ENCODE measurements around the gene MEX3A.
"Not testable (repeated sequence)": the region's sequence is repeated elsewhere in the genome, so short reads cannot be mapped to it uniquely, and the experiment has no call there.

The MEX3A gene

DNA sequence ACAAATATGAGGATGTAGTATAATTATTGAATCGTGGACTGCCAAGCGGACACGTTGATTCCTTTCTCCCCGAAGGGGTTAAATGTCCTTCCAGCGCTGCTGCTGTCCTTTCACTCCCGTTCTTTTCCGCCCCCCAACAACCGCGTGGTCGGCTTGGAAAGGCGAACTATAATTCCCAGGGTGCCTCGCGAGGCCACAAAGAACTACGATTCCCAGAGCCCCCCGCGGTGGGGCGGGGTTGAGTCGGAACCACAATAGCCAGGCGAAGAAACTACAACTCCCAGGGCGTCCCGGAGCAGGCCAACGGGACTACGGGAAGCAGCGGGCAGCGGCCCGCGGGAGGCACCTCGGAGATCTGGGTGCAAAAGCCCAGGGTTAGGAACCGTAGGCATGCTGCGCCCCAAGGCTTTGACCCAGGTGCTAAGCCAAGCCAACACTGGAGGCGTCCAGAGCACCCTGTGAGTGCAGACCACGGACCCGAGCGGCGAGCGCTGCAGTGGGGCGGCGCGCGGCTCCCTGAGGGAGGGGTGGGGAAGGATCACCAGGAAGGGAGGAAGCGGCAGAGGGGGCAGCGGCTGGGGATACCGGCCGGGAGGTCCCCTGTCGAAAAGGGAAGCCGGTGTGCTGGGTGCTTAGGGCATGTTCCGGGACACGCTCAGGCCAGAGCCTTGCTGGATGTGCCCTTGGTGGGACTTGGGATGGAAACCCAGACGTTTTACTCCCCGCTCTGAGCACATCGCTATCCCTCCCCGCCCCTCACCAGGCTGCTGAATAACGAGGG is 27.6 kb downstream of the MEX3A start, which contains the start of gene LAMTOR2:
LAMTOR2 (plus strand) TSS at position 283 of the 781 bp plus-strand sequence; CDS start at position 391, 108 bp downstream.
- DNase-seq, result peak; percentile 84 to 95

DNA sequence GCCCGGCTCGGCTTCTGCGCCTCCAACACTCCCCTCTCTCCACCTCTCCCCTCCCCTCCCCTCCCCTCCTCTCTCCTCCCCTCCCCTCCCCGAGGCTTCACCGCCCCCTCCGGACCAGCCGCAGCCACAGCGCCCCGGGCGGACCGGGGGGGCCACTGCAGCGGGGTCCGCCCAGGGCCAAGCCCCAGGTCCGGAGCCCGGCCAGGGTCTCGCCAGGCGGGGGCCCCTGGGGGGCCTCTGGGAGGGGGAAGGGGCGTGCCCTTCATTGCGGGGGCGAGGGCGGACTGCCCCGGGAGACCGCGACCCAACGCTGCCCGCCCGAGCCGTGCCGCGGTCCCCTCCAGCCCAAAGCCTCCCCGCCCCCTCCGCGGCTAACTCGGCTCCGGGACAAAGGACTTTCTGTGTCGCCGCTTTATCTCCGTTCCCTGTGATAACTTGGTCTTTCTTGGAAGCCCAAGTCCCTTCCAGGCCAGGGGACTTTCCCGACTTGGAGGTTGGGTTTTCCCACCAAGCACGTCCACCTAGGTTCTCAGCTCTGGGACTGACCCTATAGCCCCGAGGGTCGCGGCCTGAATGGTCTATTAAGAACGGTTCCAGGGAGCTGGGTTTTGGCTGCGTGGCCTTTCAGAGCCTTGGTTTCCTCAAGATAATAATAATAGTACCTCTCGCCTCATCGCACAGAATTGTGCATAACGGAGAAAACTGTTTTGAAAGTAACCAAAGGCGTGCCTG is 28.3 kb downstream of the MEX3A start, which contains the start of gene UBQLN4:
UBQLN4 (minus strand) TSS at position 31 of the 732 bp plus-strand sequence. CDS start 97 bp downstream, outside the sequence.
- DNase-seq, result peak; percentile 79 to 81

DNA sequence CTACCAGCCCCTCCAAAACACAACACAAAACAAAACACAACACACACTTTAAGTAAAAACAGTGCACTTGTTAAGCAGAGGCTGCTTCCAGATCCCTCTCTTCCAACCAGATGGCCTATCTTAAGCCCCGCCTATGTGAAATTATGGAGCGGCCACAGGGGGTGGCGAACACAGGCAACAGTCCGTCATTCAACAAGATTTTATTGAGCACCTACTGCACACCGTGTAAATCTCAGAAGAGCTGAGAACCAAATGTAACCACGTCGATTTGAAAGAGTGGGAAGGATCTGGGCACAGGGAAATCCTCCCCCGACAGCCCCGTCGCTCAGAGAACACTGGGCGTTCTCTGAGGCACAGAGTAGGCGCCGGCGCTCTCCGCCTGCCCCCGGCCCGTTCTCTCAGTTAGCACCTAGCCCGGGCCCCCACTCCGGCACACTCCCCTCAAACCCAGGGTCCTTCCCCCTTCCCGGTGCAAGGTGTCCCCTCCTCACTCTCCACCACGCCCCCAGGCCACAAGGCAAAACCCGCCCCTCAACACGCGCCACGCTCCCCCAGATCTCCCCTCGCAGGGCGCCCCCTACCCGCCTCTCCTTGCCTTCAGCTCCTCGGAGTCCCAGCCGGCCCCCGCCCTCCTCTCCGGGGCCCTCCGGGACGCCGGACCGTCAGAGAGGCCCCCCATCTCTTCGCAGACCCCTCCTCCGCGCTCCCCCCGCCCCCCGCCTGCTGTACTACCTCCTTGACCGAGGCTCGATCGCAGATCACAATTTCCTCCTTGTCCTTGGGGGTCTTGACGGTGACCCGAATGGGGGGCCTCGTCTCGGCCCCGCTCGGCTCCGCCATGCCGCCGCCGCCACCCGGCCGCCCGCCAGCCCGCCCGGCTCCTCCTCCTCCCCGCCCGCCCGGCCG is 29.1 kb downstream of the MEX3A start:
- DNase-seq, result peak; percentile 45 to 53

DNA sequence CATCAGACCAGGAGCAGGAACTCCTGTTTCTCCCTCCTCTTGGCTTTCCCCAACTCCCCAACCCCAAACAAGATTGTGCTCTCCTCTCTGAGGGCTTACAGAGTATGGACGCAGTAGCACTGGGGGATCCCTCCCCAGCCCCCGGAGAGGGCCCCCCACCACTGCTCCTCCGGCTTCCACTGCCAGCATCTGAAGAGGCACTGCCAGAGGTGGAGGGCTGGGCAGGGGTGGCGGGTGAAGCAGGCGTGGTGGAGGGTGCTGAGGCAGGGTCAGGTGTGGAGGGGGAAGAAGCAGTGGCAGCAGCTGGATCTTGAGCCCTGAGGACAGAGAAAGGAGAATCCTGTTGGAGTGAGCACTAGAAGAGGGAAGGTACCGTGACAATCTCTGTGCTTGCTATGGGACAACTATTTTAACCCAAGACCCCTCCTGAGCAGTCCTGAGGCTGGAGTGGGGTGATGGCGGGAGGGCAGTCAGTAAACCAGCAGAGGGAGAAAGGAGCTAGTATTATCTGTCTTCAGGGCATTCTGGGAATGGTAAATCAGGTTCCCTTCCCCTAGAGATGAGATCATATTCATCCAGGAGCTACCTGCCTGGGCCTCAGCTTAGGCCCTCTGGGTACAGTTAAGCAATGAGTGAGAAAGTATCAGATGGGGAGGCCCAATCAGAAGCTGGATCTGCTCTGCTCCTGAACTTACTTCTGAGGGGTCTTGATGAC is 31.1 kb downstream of the MEX3A start:
- no peak for DNase-seq

DNA sequence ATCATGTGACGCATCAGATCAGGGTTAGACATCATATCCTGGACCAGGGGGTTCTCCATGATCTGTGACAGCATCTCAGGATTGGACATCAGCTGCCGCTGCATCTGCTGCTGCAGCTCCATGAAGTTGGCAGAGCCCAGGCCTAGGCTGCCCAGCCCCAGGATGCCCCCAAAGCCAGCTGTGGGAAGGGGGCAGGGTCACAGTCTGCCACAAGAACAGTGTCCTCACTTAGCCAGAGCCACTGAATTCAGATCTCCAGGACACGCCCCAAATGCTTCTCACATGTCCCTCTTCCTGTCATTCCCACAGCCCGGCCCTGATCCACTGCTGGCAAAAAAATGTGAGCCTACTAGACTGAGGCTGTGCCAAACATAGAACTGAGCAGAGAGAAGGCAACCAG is 31.9 kb downstream of the MEX3A start:
- no peak for DNase-seq

DNA sequence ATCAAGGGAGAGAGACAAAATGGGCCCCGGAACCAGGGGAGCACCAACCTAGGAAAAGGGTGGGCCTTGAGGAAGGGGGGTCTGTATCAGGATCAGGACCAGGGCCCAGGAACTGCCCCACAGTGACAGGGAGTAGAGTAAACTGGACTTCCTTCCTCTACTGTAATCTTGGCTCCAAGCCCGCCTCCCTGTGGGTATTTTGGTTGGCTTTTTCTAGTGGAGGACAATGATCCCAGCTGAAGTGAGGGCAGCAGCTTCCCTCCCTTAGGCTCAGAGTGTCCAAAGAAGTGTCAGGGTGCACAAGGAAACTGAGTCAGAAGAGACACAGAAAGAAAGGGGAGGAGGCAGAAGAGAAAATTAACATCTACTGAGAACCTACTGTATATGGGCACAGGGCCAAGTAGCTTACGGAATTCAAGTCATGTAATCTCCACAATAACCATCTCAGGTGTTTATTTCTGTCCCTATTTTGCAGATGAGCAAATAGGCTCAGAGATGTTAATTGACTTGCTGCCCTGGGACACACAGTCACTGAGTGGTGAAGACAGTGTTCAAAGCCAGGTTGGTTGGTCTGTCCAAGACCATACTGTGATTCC is 33.5 kb downstream of the MEX3A start:
- no peak for DNase-seq

DNA sequence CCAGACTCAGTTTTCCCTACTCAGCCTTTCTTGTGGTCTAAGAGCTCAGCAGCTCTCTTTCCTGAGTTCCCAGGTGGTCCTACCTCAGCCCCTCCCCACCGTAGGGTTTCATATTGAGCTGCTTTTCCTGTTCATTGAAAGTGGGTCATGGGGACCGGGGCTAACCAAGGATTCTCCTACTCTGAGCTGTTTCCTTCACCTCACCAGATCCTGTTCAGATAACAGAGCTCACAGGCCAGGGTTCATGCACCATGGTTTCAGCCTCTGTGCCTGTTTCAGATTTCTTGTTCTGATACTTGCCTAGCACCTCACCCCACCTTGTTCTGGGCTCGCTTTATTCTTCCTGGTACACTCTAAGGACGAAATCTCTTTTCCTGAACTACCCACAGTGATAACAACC is 37.2 kb downstream of the MEX3A start:
- DNase-seq, result no peak

DNA sequence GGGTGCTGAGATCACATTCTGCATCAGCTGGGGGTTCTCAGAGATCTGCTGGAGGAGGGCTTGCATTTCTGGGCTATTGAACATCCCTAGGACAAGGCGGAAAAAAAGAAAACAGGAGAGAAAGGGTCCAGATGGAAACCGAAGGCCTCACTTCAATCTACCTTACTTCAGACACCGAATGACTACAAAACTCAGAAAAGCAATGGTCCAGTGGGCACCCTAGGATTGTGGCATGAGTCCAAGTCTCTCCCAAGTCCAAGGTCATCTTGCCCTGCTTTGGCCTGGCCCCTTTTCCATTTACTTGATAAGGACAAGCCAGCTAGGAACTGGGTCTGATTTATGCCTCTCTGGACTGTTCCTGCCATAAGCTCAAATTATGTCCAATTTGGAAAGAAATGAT is 39.4 kb downstream of the MEX3A start:
- DNase-seq, result no peak

DNA sequence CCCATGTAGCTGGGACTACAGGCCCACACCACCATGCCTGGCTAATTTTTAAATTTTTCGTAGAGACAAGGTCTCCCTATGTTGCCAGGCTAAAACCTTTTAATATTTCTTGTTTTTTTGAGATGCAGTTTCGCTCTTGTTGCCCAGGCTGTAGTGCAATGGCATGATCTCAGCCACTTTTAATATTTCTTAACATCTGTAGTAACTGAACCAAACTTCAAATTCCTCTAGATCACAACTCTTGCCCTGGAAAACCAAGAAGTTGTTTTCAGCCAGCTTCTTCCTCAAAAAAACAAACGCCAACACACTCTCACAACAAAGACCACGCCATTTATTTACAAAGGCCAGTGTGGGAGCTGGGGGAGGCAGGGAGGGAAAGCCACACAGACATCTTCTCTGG is 47.3 kb downstream of the MEX3A start:
- DNase-seq, result not testable (repeated sequence)

DNA sequence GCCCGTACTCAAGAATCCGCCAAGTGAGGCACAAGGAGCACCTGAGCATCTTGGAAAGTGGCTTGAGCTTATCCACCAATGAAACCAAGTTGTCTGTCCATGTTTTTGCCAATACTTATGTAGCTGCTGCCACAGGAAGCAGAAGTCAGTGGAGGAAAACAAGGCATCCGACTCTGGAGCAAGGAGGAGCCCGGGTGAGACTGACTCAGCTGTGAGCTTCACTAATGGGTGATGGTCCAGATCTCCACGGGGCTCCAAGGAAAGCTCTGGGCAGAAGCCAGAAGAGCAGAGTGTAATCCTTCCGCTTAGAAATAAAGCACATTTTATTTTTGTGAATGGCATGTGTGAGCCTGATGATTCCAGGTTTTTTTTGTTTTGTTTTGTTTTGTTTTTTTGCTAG is 49.3 kb downstream of the MEX3A start:
- DNase-seq, result no peak

DNA sequence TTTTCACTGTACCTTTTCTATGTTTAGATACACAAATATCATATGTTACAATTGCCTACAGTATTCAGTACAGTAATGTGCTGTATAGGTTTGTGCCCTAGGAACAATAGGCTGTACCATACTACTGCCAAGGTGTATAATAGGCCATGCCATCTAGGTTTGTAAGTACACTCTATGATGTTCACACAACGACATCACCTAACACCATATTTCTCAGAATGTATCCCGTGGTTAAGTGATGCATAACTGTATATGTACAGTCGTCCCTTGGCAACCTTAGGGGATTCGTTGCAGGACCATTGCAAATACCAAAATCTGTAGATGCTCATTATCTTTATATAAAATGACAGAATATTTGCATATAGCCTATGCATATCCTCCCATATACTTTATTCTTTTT is 55.7 kb downstream of the MEX3A start:
- DNase-seq, result no peak

DNA sequence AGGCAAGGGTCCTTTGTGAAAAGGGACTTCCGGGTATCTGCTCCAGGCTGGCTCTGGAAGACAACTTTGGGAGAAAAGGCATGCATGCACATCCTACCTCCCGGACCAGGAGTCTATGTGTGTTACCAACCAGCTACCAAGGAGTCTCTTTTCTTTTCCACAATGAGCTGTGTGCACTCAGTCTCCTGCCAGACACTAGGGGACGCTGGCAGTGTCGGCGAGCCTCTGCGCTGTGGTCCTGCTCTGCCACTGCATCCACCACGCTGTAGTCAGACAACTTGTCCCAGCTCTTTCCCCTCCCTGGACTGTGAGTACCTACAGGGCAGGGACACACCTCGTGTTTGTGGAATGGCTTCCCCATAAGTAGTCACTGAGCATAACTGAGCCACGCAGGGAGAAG is 56.4 kb downstream of the MEX3A start:
- DNase-seq, result no peak

DNA sequence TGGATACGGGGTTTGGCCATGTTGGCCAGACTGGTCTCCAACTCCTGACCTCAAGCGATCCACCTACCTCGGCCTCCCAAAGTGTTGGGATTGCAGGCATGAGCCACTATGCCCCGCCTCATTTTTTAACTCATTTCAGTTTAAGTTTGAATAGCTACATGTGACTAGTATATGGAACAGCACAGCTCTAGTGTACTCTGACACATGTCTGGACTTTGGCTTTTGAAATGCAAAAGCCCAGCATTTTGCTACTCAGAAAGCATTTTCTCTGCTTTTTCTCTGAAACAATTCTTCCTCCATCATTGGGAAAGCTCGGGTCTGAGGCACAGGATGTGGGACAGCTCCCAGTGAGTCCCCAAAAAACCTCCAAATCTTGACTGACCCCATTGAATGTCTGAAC is 57.5 kb downstream of the MEX3A start:
- DNase-seq, result no peak
